ENCODE data around the gene LTF. TPM values are rescaled to one million over a fixed set of nuclear protein-coding genes. Genes with fewer than 3 reads are reported as not detected.
A peak's percentile ranks its signal among the peaks of the same experiment; 100 is the strongest.
"Not testable (repeated sequence)": the region's sequence is repeated elsewhere in the genome, so short reads cannot be mapped to it uniquely, and the experiment has no call there.

Gene LTF
- total RNA-seq, 6 experiments from 2014 or later: 0.19 to 3.6 (median 2.0) TPM

- Histone ChIP-seq H3K4me3 (no peak overlapping the region), H3K27ac (no peak overlapping the region), H3K27me3 (no peaks in the 10 kb centered on the region), H3K4me1 (peaks cover 0 to 7% (median 0%) of the 10 kb centered on the region in 4 donors), H3K9me3 (no peaks in the 10 kb centered on the region), H3K36me3 (no peaks in the 10 kb centered on the region)
- DNase-seq (no peak), ATAC-seq (no peak)
- 57% methylated on average over 5 of the region's 6 CpGs for WGBS (ENCODE audit: insufficient coverage, low coverage, low lambda C conversion rate, missing lambda C conversion rate)
- intact Hi-C loops (cut with DNase I): no loop called here
- TF ChIP-seq POLR2A (IDR thresholded peaks at IDR 0.05): no peak
Observed at GRCh38 chr3:46389306-46389705, 75.4 kb downstream of the LTF start.

- H3K9me3 ChIP-seq; H3K4me3 ChIP-seq; H3K4me1 ChIP-seq; ATAC-seq; H3K27me3 ChIP-seq; DNase-seq; H3K27ac ChIP-seq; intact Hi-C loops (cut with DNase I); H3K36me3 ChIP-seq: not testable (repeated sequence)
- 67% methylated on average over 4 of the region's 4 CpGs for WGBS (ENCODE audit: insufficient coverage, low coverage, low lambda C conversion rate, missing lambda C conversion rate)
Observed at GRCh38 chr3:46388847-46389246, 75.9 kb downstream of the LTF start.

- Histone ChIP-seq H3K9me3 (no peaks in the 10 kb centered on the region), H3K4me3 (no peak overlapping the region), H3K4me1 (peaks cover 0 to 2% (median 0%) of the 10 kb centered on the region in 4 donors), H3K27ac (no peak overlapping the region), H3K27me3 (no peaks in the 10 kb centered on the region), H3K36me3 (no peaks in the 10 kb centered on the region)
- DNase-seq (no peak), ATAC-seq (peak in 3 of 4 donors; percentile 45 to 74 (median 70))
- intact Hi-C loops (cut with DNase I): no loop called here
- TF ChIP-seq CTCF (IDR thresholded peaks at IDR 0.05): no peak
- TF ChIP-seq POLR2A (IDR thresholded peaks at IDR 0.05): no peak
- 38% methylated on average over 4 of the region's 4 CpGs for WGBS (ENCODE audit: insufficient coverage, low coverage, low lambda C conversion rate, missing lambda C conversion rate)
Observed at GRCh38 chr3:46386205-46386604, 78.5 kb downstream of the LTF start.

Other genes with a start within 250 kb of the LTF start
- under 1 TPM in 1 of 6 experiments, not detected in 5; 0.27 TPM for gene CCR3, start 222.4 kb downstream of the LTF start, total RNA-seq
- gene CCR2, start 110.8 kb downstream of the LTF start, total RNA-seq: 1 to 10 TPM in 3 of 6 experiments, under 1 TPM in 3; 0.66 to 1.5 (median 0.92) TPM
- 1 to 10 TPM in 2 of 6 experiments, under 1 TPM in 4; 0.22 to 2.0 (median 0.43) TPM for gene CCR5, start 94.0 kb downstream of the LTF start, total RNA-seq
- 1 to 10 TPM in 3 of 6 experiments, under 1 TPM in 3; 0.30 to 2.8 (median 1.3) TPM for gene CCRL2, start 57.6 kb downstream of the LTF start, total RNA-seq
- 10 to 100 TPM; 12.2 to 29.0 (median 20.9) TPM for gene RTP3, start 33.1 kb upstream of the LTF start, total RNA-seq
- 1 to 10 TPM; 4.3 to 8.9 (median 6.1) TPM for gene LRRC2, start 101.4 kb upstream of the LTF start, total RNA-seq
- gene FAM240A, start 147.6 kb upstream of the LTF start, total RNA-seq: not detected
- 10 to 100 TPM; 12.3 to 19.1 (median 15.9) TPM for gene ALS2CL, start 228.8 kb upstream of the LTF start, total RNA-seq
- under 1 TPM; 0.21 to 0.79 (median 0.34) TPM for gene TMIE, start 236.5 kb upstream of the LTF start, total RNA-seq

Measured in right lobe of liver (tissue), 6 donors.